Measurements from ENCODE around the gene SPRY4.

The SPRY4 gene

GRCh38 chr5:142289708-142290576 lies 34.9 kb downstream of the SPRY4 start:
- Histone ChIP-seq H3K4me3 (ENCODE audit: low read depth, low read length) (no peak overlapping the region), H3K27ac (no peak overlapping the region), H3K36me3 (replicated peaks) (no peaks in the 10 kb centered on the region), H3K27me3 (replicated peaks) (no peaks in the 10 kb centered on the region)
- DNase-seq = no peak
- in situ Hi-C loops (cut with HindIII; ENCODE audit: low pct_ligation_motif_present, low sequenced_read_pairs) = no loop called here
- TF ChIP-seq, protein P1, sequence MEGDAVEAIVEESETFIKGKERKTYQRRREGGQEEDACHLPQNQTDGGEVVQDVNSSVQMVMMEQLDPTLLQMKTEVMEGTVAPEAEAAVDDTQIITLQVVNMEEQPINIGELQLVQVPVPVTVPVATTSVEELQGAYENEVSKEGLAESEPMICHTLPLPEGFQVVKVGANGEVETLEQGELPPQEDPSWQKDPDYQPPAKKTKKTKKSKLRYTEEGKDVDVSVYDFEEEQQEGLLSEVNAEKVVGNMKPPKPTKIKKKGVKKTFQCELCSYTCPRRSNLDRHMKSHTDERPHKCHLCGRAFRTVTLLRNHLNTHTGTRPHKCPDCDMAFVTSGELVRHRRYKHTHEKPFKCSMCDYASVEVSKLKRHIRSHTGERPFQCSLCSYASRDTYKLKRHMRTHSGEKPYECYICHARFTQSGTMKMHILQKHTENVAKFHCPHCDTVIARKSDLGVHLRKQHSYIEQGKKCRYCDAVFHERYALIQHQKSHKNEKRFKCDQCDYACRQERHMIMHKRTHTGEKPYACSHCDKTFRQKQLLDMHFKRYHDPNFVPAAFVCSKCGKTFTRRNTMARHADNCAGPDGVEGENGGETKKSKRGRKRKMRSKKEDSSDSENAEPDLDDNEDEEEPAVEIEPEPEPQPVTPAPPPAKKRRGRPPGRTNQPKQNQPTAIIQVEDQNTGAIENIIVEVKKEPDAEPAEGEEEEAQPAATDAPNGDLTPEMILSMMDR (IDR thresholded peaks at IDR 0.05; ENCODE audit: low read depth, low read length, missing control alignments) = no peak

- no peaks in the 10 kb centered on the region for H3K36me3 ChIP-seq (replicated peaks)
- in situ Hi-C loops (cut with HindIII; ENCODE audit: low pct_ligation_motif_present, low sequenced_read_pairs) = no loop called here
- no peak overlapping the region for H3K27ac ChIP-seq
- TF ChIP-seq, protein P1 (IDR thresholded peaks at IDR 0.05; ENCODE audit: low read depth, low read length, missing control alignments) = no peak
- no peak overlapping the region for H3K4me3 ChIP-seq (ENCODE audit: low read depth, low read length)
- no peak for DNase-seq
- H3K27me3 ChIP-seq (replicated peaks) = no peaks in the 10 kb centered on the region
Measured at GRCh38 chr5:142287973-142288313, 36.9 kb downstream of the SPRY4 start.

DNA sequence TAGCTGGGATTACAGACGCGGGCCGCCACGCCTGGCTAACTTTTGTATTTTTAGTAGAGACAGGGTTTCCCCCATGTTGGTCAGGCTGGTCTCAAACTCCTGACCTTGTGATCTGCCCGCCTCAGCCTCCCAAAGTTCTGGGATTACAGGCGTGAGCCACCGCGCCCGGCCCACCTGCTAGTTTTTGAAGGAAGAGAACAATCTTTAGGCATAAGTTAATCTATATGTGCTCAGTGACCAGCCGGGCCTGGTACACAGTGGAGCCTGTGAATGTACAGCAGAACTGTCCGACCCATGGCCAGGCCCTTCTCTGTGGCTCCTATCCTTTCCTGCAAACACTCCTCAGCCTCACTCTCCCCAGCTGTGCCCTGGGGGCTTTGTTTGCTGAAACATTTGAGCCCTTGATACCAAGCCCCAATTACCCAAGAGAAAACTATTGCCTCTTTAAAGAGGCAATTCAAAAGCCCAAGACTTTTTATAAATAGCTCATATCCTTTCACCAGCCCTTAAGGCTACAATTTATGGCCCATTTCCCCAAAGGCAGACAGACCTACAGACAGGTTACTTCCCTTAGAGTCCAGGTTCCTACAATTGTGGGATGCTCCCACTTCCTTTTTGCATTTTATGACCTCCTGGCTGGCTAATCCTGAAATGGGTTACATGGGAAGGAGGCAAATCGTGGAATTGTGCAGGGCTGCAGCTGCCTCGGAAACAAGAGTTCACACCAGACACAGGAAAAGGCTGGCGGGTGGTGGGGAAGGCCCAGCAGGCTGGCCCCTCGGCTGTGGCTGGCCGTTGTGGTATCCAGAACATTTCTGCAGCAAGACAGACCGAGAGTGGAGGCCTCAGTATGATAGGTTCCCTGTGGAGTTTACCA lies 37.5 kb downstream of the SPRY4 start:
- no peak overlapping the region for H3K27ac ChIP-seq
- H3K4me3 ChIP-seq (ENCODE audit: low read depth, low read length) = no peak overlapping the region
- no peaks in the 10 kb centered on the region for H3K36me3 ChIP-seq (replicated peaks)
- H3K27me3 ChIP-seq (replicated peaks) = no peaks in the 10 kb centered on the region
- TF ChIP-seq, protein P1 (IDR thresholded peaks at IDR 0.05; ENCODE audit: low read depth, low read length, missing control alignments) = no peak
- no peak for DNase-seq
- in situ Hi-C loops (cut with HindIII; ENCODE audit: low pct_ligation_motif_present, low sequenced_read_pairs) = no loop called here

GRCh38 chr5:142286111-142286510 lies 38.7 kb downstream of the SPRY4 start:
- TF ChIP-seq, protein P1 (IDR thresholded peaks at IDR 0.05; ENCODE audit: low read depth, low read length, missing control alignments) = no peak
- in situ Hi-C loops (cut with HindIII; ENCODE audit: low pct_ligation_motif_present, low sequenced_read_pairs) = no loop called here
- Histone ChIP-seq H3K27ac (no peak overlapping the region), H3K4me3 (ENCODE audit: low read depth, low read length) (no peak overlapping the region), H3K36me3 (replicated peaks) (no peaks in the 10 kb centered on the region), H3K27me3 (replicated peaks) (no peaks in the 10 kb centered on the region)
- no peak for DNase-seq

- Histone ChIP-seq H3K4me3 (ENCODE audit: low read depth, low read length) (no peak overlapping the region), H3K27me3 (replicated peaks) (no peaks in the 10 kb centered on the region), H3K36me3 (replicated peaks) (no peaks in the 10 kb centered on the region), H3K27ac (no peak overlapping the region)
- in situ Hi-C loops (cut with HindIII; ENCODE audit: low pct_ligation_motif_present, low sequenced_read_pairs) = no loop called here
- TF ChIP-seq, protein P1 (IDR thresholded peaks at IDR 0.05; ENCODE audit: low read depth, low read length, missing control alignments) = no peak
- DNase-seq = no peak
Measured at GRCh38 chr5:142283304-142283703, 41.5 kb downstream of the SPRY4 start.

Data from brain microvascular endothelial cell (primary cell).